Common myeloid progenitor, CD34-positive (primary cell): ENCODE measurements around the gene RFPL3.
"Not testable (repeated sequence)": the region's sequence is repeated elsewhere in the genome, so short reads cannot be mapped to it uniquely, and the experiment has no call there.

ENCODE experiments used
- CTCF ChIA-PET: fragments of 350-600 bp; sonication (Branson Sonifier 250); formaldehyde crosslinking; loops from one replicate; lab custom pipeline; 2021; ENCODE audit warnings: antibody characterized with exemption; lab: Charles Lee
- POLR2A ChIA-PET: fragments of 350-600 bp; sonication (Branson Sonifier 250); formaldehyde crosslinking; loops from one replicate; lab custom pipeline; 2021; ENCODE audit warnings: antibody characterized with exemption; lab: Charles Lee
- DNase-seq, 3 donors: peaks; one replicate each; pipeline versions ENCODE4 v3.0.0 to v3.0.0-alpha.2; 2013
- H3K27ac ChIP-seq, 2 experiments: 1 replicate in 1 of 2; 2 replicates in 1 of 2; pipeline ENCODE4 v1.7.0; 2013; ENCODE audit warnings: inconsistent platforms in 2 of 2, low read length in 2 of 2, mild to moderate bottlenecking in 2 of 2, low read depth in 1 of 2, moderate library complexity in 1 of 2; ENCODE audit not compliant: severe bottlenecking in 2 of 2, insufficient read depth in 1 of 2, poor library complexity in 1 of 2
- H3K27me3 ChIP-seq, 5 experiments: replicated peaks in 2 of 5; 1 replicate in 3 of 5; 2 replicates in 2 of 5; pipeline versions ENCODE4 v1.6.1 to v1.7.0; 2013; ENCODE audit warnings: low read length in 4 of 5, mild to moderate bottlenecking in 2 of 5, moderate library complexity in 2 of 5, inconsistent platforms in 1 of 5; ENCODE audit not compliant: insufficient read depth in 5 of 5, control insufficient read depth in 4 of 5
- H3K36me3 ChIP-seq, 4 experiments: 1 replicate in 2 of 4; 2 replicates in 2 of 4; pipeline versions ENCODE4 v1.6.1 to v1.7.0; 2013; ENCODE audit warnings: low read length in 3 of 4, control low read depth in 1 of 4, mild to moderate bottlenecking in 1 of 4; ENCODE audit not compliant: control insufficient read depth in 4 of 4, insufficient read depth in 4 of 4
- H3K4me1 ChIP-seq, 4 experiments: 1 replicate in 3 of 4; 2 replicates in 1 of 4; pipeline versions ENCODE4 v1.6.1 to v1.7.1; 2013; ENCODE audit warnings: low read length in 3 of 4, mild to moderate bottlenecking in 3 of 4, control low read depth in 1 of 4, inconsistent platforms in 1 of 4, moderate library complexity in 1 of 4; ENCODE audit not compliant: control insufficient read depth in 4 of 4, insufficient read depth in 4 of 4; ENCODE audit errors: control extremely low read depth in 1 of 4
- H3K4me3 ChIP-seq, 7 experiments: 1 replicate in 4 of 7; 2 replicates in 3 of 7; pipeline versions ENCODE4 v1.5.1 to v1.7.0; 2013; ENCODE audit warnings: mild to moderate bottlenecking in 7 of 7, low read length in 6 of 7, moderate library complexity in 6 of 7, inconsistent platforms in 2 of 7, low read depth in 2 of 7, control low read depth in 1 of 7; ENCODE audit not compliant: insufficient read depth in 4 of 7, control insufficient read depth in 1 of 7; ENCODE audit errors: extremely low read depth in 1 of 7
- H3K9me3 ChIP-seq, 5 experiments: 1 replicate in 4 of 5; 2 replicates in 1 of 5; pipeline versions ENCODE4 v1.6.1 to v1.7.1; 2013; ENCODE audit warnings: low read length in 4 of 5, mild to moderate bottlenecking in 2 of 5, inconsistent platforms in 1 of 5, low read depth in 1 of 5, moderate library complexity in 1 of 5; ENCODE audit not compliant: control insufficient read depth in 4 of 5, insufficient read depth in 2 of 5; ENCODE audit errors: control extremely low read depth in 1 of 5
- WGBS: methylation state at CpG from one replicate; pipeline ENCODE4 v1.1.5; 2013; ENCODE audit not compliant: insufficient coverage; 5-methylcytosine and 5-hydroxymethylcytosine counted together

RFPL3 gene

DNA sequence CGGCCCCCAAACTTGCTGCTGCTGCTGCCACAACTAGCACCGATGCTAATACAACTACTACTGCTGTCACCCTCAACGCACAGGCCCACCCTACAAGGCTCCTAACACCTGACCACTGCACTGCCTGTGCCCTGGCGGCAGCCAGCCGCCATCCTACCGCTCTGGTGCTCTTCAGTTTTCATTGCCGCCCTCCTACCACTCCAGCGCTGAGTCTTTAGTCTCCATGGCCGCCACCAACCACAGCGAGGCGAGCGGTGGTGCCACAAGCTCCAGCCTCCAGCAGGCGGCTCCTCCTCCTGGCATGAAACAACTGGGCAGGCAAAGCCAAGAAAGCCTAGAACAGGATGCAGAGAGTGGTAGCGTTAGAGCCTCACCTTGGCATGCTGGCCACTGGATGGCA lies 5.0 kb upstream of the RFPL3 start:
- no peaks in the 10 kb centered on the region for H3K4me1 ChIP-seq
- 98% methylated on average over 14 of the region's 14 CpGs for WGBS
- POLR2A ChIA-PET = no interaction called here
- H3K27me3 ChIP-seq = no peaks in the 10 kb centered on the region
- no peak overlapping the region for H3K4me3 ChIP-seq
- no peaks in the 10 kb centered on the region for H3K36me3 ChIP-seq
- DNase-seq = peak in 1 of 3 donors; percentile 1
- H3K9me3 ChIP-seq = no peaks in the 10 kb centered on the region
- CTCF ChIA-PET = no interaction called here
- H3K27ac ChIP-seq = no peak overlapping the region

- ChIA-PET POLR2A (no interaction called here), CTCF (no interaction called here)
- H3K27me3 ChIP-seq = no peaks in the 10 kb centered on the region
- H3K27ac ChIP-seq = no peak overlapping the region
- H3K36me3 ChIP-seq = no peaks in the 10 kb centered on the region
- H3K4me1 ChIP-seq = no peaks in the 10 kb centered on the region
- no peak overlapping the region for H3K4me3 ChIP-seq
- DNase-seq = no peak
- no peaks in the 10 kb centered on the region for H3K9me3 ChIP-seq
- WGBS = 98% methylated on average over 26 of the region's 28 CpGs
Observed at GRCh38 chr22:32353292-32353691, 4.4 kb upstream of the RFPL3 start.

- H3K4me3 ChIP-seq = no peak overlapping the region
- no peak for DNase-seq
- no peak overlapping the region for H3K27ac ChIP-seq
- no peaks in the 10 kb centered on the region for H3K9me3 ChIP-seq
- ChIA-PET POLR2A (no interaction called here), CTCF (no interaction called here)
- H3K36me3 ChIP-seq = no peaks in the 10 kb centered on the region
- 98% methylated on average over 15 of the region's 19 CpGs for WGBS
- no peaks in the 10 kb centered on the region for H3K4me1 ChIP-seq
- H3K27me3 ChIP-seq = no peaks in the 10 kb centered on the region
Observed at GRCh38 chr22:32353840-32354239, 3.8 kb upstream of the RFPL3 start.

GRCh38 chr22:32354360-32355351 lies 3.0 kb upstream of the RFPL3 start:
- DNase-seq = peak in 1 of 3 donors; percentile 4
- Histone ChIP-seq H3K4me3 (no peak overlapping the region), H3K36me3 (no peaks in the 10 kb centered on the region), H3K27me3 (no peaks in the 10 kb centered on the region), H3K4me1 (no peaks in the 10 kb centered on the region), H3K27ac (no peak overlapping the region), H3K9me3 (no peaks in the 10 kb centered on the region)
- 92% methylated on average over 23 of the region's 30 CpGs for WGBS
- ChIA-PET POLR2A (no interaction called here), CTCF (no interaction called here)

GRCh38 chr22:32355760-32356159 lies 1.9 kb upstream of the RFPL3 start:
- Histone ChIP-seq H3K36me3 (no peaks in the 10 kb centered on the region), H3K27me3 (no peaks in the 10 kb centered on the region), H3K27ac (no peak overlapping the region), H3K4me1 (no peaks in the 10 kb centered on the region), H3K4me3 (no peak overlapping the region), H3K9me3 (no peaks in the 10 kb centered on the region)
- CTCF ChIA-PET = no interaction called here
- WGBS = 83% methylated on average over 2 of the region's 3 CpGs
- DNase-seq = no peak
- POLR2A ChIA-PET = no interaction called here

- H3K9me3 ChIP-seq, H3K36me3 ChIP-seq, DNase-seq, POLR2A ChIA-PET, H3K27me3 ChIP-seq, H3K27ac ChIP-seq, CTCF ChIA-PET, H3K4me1 ChIP-seq, H3K4me3 ChIP-seq: not testable (repeated sequence)
- WGBS = 98% methylated on average over 7 of the region's 11 CpGs
Observed at GRCh38 chr22:32360096-32360495, 2.4 kb downstream of the RFPL3 start.

DNA sequence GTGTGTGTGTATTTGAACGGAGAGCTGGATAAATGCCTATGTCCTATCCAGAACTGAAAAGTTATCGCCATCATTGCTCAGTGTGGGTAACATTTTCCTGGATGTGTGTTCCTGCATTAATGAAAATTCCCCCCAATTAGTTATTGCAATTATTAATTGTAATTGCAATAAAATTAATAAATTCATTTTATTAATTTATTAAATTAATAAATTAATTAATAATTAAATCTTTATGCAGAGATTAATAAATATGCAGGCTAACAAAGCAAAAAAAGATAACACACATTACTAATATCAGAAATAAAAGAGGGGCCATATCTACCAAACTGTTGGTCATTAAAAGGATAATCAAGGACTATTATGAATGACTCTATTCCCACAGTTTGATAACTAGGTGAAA lies 3.6 kb downstream of the RFPL3 start:
- no peak for DNase-seq
- Histone ChIP-seq H3K4me3 (no peak overlapping the region), H3K36me3 (no peaks in the 10 kb centered on the region), H3K4me1 (no peaks in the 10 kb centered on the region), H3K9me3 (no peaks in the 10 kb centered on the region), H3K27me3 (peaks cover 0 to 1% (median 0%) of the 10 kb centered on the region in 5 experiments), H3K27ac (no peak overlapping the region)
- ChIA-PET POLR2A (no interaction called here), CTCF (no interaction called here)
- no CpG with 5 or more reads among the region's 2 CpGs for WGBS
